ENCODE measurements around the gene MUC6.

MUC6 gene

DNA sequence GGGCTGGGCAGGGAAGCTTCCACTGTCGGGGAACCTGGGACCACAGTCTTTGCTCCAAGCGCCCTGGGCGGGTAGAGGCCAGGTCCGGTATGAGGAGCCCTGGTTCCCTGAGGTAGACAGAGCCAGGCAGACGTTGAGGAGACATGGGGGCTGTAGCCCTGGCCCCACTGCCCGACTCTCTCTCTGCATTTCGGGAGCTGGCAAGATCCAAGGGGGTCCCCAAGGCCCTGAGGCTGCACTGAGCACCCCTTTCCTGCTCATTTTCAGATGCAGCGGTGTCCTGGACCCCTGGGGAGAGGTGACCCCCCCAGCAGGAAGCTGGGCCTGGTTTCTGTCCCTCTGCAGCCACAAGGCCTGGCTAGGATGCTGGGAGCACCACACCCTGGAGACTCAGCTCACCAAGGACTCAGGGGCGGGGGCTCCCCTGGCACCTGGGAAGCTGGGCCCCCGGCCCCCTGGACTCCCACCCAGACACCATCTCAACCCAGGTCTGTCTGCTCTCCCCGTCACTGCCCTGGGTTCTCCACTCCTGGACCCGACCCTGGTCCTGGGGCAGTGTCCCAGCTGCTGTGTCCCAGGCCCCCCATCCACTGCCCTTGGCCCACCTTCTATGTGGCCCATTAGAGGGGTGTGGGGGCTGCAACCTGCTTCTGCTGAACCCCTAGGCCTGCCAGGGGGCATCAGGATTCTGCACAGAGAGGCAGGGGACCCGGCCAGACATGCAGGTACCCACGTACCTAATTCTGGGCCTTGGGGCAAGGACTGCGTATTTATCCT lies 15.0 kb upstream of the MUC6 start:
- no peak for DNase-seq

DNA sequence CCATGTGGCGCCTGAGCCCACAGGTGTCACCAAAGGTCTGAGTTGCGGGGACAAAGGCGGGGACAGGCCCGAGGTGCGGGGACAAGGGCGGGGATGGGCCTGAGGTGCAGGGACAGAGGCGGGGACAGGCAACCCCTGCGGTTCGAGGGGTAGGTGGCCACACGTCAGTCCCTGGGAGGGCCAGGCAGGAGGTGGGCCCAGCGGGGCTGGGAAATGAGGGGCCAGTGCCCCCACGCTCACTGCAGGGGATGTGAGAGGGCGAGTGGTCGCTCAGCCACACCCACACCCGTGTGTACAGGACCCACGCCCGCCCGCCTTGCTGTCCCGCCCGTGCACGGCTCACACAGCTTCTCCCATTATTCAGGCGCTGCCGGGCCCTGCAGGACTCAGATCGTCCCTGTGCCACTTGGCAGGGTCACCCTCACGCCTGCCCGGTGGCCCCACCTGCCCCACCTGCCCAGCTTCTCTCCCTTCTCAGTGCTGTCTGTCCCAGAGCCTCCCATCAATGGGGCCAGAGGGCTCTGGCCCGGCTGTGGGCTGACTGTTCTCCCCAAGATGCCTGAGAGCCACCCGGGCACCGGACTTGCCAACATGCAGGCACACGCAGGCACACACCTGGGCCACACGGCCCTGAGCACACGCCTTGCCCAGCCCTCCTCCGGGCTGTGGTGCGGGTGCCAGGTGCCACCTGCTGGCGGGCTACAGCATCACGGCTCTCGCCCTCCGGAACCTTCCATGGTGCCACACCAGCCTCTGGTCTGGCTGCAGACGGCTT lies 14.2 kb upstream of the MUC6 start:
- DNase-seq = peak; percentile 74

DNA sequence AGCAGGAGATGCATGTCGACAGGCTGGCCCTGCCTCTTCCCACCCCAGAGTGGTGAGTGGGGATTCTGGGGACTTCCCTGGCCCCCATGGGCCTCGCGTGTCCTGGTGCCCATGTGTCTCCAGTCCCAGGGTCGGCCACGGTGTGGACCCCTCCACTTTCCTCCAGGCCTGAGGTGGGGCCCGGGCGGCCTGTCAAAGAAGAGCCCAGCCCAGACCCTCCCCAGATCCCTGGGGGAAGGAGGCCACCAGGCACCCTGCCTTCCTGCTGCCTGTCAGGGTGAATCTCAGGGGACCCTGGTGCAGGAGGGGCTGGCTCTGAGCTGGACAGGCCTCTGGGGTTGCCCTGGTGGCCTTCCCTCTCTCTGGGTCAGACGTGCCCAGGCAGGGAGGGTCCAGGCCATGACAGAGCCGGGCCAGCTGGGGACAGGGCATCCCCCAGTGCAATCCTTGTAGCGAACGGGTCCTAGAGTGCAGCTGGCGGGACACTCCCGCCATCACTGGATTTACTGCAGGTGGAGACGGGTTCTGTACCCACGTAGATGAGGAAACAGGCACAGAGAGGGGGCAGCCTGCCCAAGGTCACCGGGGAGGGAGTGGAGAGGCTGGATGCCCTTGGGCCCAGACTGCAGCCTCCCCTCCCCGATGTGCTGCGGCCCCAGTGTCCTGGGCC lies 13.5 kb upstream of the MUC6 start:
- peak; percentile 8 for DNase-seq

DNA sequence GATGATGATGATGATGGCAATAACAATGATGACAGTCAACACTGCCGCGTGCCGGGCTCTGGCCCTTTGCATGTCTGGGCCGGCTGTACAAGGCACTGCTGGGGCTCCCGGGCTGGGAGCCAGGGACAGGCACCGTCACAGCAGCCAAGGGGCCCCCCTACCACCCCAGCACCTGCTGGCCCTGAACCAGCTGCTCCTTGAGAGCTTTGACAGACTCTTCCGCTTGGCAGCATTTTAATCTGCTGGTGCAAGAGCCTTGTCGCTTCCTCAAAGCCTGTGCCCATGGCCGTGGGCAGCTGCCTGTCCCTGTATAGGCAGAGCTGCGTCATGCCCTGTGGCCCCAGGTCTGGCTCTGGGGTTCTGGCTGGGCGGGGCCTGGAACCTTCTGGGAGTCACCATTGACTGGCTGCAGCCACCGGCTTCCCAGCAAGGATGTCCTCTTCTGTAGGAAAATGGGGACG lies 12.9 kb upstream of the MUC6 start:
- no peak for DNase-seq

DNA sequence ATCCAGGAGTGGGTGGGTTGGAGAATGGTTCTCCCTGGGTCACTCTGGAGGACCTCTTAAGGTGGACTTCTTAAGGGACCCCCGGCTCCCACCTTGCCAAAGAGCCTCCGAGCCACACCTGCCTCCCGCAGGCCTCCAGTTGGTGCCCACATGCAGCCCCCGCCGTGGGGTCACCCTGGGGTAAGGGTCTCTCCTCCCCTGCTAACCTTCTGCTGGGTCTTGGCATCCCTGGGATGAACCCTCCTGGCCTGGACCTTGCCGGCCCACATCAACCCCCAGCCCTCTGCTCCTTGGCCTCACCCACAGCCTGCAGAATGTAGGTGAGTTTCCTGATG lies 12.5 kb upstream of the MUC6 start:
- no peak for DNase-seq

DNA sequence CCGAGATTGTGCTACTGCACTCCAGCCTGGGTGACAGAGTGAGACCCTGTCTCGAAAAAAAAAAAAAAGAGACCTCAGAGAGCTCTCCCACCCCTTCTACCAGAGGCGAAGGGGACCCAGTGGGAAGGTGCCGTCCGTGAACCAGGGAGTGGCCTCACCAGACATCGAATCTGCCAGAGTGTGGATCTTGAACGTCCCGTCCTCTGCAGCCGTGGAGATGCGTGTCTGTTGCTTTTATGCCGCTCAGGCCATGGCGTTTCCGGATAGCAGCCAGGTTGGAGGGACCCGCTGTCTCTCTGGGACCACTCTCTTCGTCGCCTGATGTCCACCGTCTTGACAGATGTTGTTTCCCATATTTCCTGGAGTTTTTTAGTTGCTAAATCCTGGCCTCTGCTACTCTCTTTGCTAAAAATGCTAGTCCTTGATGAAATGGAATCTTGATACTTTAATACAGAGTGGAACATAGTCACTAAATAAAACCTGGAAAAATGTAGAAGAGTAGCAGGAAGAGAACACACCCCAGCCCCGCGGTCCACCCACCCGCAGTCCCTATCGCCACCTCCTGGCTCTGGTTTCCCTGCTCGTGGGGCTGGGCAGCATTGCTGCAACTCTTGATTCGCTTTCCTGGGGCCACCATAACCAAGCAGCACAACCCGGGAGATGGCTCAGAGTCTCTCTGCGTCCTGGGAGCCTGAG lies 12.0 kb upstream of the MUC6 start:
- no peak for DNase-seq

DNA sequence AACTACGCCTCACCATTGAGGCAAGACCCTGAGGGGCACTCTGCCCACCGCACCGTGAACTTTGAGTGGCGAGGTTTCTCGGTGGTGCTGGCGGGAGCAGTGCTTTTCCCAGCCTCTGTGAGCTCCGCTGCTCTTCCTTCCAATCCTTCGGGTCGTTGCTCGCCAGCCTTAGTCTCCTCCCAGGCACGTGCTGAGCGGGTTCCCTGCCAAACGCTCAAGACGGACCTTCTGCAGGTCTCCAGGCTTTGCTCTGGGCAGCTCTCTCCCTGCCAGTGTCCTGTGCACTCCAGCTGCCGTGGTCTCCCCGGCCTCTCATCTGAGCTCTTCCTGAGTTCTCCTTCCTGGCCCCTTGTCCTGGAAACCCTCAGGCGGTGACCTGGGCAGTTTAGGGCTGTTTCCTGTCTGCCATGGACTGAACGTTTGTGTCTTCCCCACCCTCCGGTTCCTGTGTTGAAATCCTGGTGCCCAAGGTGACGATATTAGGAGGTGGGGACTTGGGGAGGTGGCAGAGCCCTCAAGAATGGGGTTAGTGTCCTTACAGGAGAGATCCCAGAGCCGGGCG lies 11.2 kb upstream of the MUC6 start:
- DNase-seq = no peak

DNA sequence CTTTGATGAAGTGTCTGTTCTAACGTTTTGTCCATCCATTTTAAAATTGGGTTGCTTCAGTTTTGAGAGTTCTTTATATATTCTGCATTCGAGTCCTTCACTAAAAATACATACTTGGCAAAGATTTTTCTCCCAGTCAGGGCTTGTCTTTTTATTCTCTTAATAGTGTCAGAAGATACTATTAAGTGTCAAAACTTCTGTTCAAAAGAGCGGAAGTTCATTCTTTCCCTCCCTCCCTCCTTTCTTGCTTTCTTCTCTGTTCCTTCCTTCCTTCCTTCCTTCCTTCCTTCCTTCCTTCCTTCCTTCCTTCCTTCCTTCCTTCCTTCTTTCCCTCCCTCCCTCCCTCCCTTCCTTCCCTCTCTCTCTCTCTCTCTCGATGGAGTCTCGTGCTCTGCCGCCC lies 7.6 kb upstream of the MUC6 start:
- no peak for DNase-seq

DNA sequence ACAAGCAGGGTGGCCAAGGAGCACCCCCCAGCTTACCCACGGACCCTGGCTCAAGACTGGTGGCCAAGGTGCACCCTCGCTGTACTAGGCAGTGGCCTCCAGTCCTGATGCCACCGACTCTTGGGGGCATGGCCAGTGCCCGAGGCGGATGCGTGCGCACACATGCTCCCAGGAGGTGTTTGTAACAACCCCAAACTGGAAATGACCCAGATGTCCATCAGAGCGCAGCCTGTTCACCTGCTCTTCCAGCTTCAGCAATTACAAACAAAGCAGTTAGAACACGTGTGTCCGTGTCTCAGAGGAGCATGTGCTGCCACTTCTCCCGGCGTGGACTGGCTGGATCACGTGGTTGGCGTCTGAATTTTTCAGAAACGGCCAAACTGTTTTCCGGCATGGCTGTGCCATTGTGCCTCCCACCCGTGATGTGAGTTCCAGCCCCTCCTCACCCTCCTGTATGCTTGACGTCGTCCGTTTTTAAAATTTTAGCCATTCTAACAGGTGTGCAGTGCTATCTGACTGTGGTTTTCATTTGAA lies 7.1 kb upstream of the MUC6 start:
- no peak for DNase-seq

DNA sequence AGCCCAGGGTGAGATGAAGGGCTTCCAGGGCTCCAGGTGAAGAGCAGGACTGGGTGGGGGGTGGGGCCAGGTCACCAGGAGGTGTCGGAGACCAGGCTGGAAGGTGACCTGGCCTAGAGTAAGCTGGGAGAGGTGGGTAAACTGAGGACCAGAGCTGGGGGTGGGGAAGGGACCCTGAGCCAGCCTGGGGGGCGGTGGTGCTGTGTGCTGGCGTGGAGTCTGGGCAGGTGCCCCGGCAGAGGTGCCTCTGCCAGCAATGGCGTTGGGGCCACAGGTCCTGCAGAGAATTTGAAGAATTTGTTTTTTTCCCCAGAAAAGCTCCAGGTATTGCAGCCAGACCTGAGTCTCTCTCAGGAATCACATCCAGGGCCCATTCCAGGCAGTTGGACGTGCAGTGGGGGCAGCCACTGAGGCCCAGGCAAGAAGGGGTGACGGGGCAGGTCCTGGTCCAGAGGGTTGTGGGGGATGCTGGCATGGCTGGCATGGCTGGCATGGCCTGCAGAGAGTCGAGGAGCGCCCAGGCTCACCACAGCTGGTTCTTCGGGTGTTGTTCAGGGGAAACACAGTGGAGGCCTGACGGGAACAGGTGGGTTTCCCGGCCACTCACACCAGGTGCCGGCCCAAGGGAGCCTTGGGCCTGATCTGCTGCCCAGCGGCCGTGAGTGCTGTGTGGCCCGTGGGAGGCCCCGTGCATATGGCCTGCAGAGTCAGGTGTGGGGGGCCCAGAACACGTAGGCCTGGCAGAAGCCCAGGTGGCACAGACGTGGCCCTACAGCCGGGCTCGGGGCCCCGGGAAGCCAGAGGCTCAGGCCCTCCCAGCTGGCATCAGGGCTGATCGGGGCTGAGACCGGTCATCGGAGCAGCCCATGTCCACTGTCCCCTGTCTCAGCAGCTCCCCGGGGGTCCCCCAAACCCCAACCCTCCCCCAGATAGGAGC lies 6.4 kb upstream of the MUC6 start:
- no peak for DNase-seq

DNA sequence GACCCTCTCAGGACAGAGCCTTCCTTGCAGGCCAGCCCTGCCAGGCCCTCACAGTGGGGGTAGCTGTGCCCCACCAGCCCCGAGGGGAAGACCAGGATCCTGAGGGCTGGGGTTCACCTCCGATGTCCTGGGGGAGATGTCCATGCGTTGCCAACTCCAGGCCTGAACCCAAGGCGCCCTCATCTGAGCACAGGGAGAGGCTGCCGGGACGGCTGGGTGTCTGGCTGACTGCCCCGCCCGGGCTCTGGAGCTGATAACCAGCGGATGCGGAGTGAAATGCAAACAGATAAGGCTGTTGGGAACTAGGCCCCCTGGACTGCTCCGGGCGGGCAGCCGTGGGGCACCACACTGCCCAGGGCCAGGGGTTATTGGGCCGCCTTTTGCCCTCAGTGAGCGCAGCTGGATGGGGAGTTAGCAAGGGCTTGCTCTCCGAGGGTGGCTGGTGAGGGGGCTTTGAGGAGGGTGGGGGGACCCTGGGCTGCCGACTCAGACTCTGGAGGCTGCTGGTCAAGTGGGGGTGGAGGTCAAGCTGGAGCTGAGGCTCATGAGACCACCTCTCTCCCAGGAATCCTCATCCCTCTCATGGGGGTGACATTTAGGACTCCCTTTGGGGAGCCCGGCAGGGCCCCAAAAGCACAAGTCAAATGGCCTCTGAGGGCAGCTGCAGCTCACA lies 5.6 kb upstream of the MUC6 start:
- DNase-seq = no peak

DNA sequence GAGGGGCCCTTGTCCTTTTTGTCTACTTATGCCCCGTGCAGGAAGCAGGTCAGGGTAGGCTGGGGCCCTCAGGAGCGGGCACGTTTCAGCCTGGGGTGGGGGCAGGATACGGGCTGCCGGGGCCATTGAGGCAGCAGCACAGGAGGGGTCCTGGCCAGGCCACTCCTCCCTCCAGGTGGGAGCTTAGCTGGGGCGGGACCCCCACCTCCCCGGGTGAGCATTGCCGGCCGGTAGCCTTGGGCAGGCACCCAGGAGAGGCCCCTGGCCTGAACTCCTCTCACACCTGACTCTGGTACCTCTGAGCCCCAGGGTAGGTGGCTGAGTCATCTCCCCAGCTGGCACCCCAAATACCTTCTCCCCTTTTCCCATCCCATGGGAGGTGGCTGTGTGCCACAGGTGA lies 5.0 kb upstream of the MUC6 start:
- no peak for DNase-seq

DNA sequence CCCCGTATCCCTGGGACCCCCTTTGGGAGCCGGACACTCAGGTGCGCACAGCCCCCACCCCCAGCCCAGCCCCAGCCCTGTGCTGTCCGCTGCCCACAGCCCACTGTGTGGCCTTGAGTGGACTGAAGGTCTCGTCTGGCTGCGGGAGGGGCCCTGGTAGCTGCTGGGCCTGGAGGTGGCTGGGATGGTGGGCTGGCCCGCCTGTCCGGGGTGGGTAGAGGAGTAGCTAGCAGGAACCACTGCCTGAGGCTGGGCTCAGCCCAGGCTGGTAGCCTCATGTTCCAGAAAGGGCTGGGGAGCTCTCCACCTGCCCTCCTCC lies 4.6 kb upstream of the MUC6 start:
- no peak for DNase-seq

DNA sequence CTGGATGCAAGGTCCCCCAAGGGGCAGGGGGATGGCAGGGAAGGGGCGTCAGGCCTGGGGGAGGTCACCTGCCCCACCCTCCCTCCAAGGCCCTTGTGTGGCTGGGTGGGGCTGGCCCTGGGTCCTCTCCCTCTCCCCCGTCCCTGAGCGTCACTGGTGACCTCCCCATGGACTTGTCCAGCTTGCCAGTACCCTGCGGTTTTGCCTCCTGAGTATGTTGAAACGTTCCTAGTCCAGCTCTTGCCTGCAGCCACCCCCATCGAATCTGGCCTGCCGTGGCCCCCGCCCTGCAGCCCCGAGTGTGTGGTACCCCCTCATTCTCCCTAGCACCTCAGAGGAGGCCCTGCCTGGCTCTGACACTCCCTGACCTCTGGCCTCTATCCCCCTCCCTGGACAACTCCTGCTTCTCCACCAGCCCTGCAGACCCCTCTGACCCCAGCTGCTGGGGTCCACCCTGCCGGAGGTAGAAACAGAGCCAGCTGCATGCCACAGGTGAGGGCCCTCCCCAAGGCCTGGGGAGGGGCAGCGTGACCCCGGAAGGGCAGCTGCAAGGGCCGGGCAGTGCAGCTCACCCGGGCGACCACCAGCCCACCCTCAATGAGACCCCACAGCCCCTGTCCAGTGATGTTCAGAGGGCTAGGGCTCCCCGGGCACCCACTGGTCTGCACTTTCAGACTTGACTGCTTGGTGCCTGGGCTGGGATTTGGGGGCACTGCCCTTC lies 4.1 kb upstream of the MUC6 start:
- no peak for DNase-seq

DNA sequence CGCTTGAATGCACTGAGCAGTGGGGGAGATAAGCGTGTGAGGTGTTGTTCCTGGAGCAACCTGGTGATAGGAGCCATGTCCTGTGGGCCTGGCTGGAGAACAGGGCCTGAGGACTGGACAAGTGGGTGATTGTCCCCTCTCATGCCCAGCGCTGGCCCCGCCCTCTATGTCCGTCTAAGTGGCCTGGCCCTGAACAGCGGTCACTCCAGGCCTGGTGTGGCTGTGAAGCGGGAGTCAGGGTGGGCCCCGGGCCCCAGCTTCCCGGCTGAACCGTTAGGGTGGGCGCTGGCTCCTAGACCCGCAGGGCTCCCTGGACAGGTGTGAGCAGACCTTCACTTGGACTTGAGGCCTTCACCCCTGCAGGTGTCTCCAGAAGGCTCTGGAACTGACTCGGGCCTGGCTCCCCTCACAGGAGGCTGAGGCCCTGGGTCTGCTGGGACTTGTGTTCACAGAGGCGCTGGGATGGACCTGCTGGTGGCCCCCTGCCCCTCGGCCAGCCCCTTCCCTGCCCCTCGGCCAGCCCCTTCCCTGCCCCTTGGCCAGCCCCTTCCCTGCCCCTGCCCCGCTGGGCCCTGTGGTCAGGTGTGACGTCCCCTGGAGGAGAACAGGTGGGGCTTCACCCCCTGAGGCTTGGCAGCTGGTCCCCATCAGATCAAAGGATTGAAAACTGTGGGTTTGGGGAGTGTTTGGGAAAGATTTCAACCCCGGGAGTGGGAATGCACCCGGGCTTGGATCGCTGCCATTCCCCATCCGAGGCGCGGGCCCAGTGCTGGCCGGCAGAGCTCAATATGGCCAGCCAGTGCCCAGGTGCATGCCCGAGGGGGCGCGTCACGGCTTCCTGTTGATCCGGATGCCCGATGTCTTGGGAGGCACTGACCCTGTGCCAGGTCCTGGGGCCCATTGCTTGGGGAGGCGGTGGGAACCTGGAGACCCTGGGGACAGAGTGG lies 3.2 kb upstream of the MUC6 start:
- no peak for DNase-seq

DNA sequence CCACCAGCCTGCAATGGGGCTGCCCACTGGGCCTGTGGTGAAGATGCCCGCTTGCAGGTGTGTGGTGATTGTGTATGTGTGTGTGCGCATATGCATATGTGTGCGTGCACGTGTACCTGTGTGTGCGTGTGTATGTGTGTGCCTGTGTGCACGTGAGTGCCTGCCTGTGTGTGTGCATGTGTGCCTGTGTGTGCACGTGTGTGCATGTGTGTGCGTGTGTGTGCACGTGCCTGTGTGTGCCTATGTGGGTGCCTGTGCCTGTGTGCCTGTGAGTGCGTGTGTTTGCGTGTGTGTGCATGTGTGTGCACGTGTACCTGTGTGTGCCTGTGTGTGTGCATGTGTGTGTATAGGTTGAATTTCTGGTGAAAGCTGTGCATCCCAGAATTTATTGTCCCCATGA lies 2.4 kb upstream of the MUC6 start:
- DNase-seq = no peak

DNA sequence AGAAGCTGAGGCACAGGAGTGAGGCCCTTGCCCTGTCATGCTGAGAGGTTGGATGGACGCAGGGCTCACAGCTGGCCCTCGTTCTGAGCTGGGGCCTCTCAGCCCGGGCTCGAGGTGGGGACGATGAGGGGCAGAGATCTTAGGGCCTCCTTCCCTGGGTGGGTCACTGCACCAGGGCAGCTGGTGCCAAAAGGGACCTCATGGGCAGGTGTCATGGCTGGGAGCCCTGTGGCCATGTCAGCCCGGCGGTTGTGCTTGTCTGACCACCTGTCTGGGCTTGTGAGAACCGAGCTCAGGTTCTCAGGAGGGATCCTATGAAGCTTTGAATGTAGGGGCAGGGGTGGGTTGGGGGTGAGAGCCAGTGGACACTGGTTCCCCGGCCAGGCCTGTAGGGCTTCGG lies 1.8 kb upstream of the MUC6 start:
- DNase-seq = no peak

DNA sequence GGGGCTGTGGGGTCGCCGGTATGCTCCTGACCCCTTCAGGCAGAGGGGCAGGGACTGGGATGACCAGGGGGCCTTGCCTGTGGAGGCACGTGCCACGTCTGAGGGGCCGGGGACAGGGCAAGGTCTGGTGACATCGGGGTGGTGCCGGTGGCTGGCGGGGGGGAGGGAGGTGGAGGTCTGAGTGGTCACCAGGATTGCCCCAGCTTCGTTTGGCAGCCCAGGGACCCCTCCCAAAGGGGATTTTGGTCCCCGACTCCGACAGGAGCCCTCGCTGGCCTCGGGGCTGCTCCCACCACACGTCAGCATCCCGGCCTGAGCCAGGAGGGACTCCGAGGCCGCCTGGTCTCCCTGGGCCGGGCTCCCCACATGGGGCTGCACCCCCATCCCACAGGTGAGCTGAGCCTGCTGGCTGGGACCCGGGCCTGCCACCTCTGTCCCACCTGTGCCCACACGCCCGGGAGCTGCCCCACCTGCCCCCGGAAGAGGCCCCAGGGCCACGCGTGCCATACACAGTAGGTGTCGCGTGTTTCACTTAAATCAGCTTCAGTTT lies 1.1 kb upstream of the MUC6 start:
- no peak for DNase-seq

DNA sequence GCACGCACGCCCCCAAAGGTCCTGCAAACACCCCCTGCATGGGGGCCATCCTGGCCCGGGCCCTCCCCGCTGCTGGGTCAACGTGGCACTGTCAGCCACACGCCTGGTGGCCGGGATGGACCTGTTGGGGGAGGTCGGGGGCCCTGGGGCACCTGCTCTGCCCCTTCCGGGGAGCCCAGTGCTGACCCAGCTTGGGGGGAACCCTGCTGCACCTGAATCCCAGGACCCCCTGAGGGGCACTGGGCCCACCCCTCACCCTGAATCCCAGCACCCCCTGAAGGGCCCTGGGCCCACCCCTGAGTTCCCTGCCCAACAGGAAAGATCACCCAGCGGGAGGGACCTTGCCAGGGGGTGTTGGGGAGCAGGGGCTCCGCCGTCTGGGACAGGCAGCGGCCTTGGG lies 413 bp upstream of the MUC6 start:
- no peak for DNase-seq
